WERI-Rb-1 (cell line): ENCODE results near the gene RIMS4.

Experiments
- DNase-seq: peaks from one replicate; pipeline ENCODE4 v3.0.0-alpha.2; 2020
- H3K27ac ChIP-seq: fragments of 250-450 bp; sonication (Bioruptor Pico); 2 replicates; pipeline ENCODE4 v1.5.1; 2020; ENCODE audit warnings: mild to moderate bottlenecking, moderate library complexity
- H3K27me3 ChIP-seq: fragments of 250-450 bp; sonication (Bioruptor Pico); 2 replicates; pipeline ENCODE4 v1.5.1; 2021; ENCODE audit warnings: mild to moderate bottlenecking, low read depth, moderate library complexity; ENCODE audit not compliant: insufficient read depth, severe bottlenecking
- H3K36me3 ChIP-seq: fragments of 250-450 bp; sonication (Bioruptor Pico); 2 replicates; pipeline ENCODE4 v1.5.1; 2020; ENCODE audit warnings: mild to moderate bottlenecking, moderate library complexity
- H3K4me3 ChIP-seq: 2 replicates; pipeline ENCODE4 v1.5.1; 2011; ENCODE audit warnings: low read depth, mild to moderate bottlenecking, control low read depth, low read length
- H3K9me3 ChIP-seq: fragments of 250-450 bp; sonication (Bioruptor Pico); 2 replicates; pipeline ENCODE4 v1.5.1; 2021; ENCODE audit warnings: mild to moderate bottlenecking, moderate library complexity; ENCODE audit not compliant: severe bottlenecking
- TF ChIP-seq, protein P1 (sequence below): IDR thresholded peaks from 2 replicates; pipeline ENCODE4 v1.5.1; 2011; ENCODE audit warnings: low read depth, mild to moderate bottlenecking, control low read depth, inconsistent platforms, low read length

Gene RIMS4

DNA sequence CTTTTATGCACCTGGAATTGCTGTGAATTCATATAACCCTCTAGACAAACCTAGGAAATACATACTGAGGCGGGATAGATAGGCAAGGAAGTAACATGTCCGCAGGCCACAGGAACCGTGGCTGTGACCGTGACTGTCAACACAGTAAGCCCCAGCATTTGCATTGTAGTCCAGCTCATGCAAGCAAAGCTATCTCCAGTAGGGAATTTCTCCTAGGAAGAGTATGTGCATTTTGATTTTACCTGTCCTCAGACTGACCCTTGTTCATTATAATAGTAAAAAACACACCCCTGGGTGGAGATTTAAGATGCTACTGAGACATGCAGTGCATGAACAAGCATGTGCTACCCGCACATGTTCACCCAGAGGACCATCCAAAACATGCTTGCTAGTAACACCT, 30.5 kb upstream of the RIMS4 start:
- Histone ChIP-seq H3K9me3 (no peaks in the 10 kb centered on the region), H3K27ac (no peak overlapping the region), H3K27me3 (no peaks in the 10 kb centered on the region), H3K36me3 (no peaks in the 10 kb centered on the region), H3K4me3 (no peak overlapping the region)
- TF ChIP-seq, protein P1, sequence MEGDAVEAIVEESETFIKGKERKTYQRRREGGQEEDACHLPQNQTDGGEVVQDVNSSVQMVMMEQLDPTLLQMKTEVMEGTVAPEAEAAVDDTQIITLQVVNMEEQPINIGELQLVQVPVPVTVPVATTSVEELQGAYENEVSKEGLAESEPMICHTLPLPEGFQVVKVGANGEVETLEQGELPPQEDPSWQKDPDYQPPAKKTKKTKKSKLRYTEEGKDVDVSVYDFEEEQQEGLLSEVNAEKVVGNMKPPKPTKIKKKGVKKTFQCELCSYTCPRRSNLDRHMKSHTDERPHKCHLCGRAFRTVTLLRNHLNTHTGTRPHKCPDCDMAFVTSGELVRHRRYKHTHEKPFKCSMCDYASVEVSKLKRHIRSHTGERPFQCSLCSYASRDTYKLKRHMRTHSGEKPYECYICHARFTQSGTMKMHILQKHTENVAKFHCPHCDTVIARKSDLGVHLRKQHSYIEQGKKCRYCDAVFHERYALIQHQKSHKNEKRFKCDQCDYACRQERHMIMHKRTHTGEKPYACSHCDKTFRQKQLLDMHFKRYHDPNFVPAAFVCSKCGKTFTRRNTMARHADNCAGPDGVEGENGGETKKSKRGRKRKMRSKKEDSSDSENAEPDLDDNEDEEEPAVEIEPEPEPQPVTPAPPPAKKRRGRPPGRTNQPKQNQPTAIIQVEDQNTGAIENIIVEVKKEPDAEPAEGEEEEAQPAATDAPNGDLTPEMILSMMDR: no peak
- DNase-seq: no peak

DNA sequence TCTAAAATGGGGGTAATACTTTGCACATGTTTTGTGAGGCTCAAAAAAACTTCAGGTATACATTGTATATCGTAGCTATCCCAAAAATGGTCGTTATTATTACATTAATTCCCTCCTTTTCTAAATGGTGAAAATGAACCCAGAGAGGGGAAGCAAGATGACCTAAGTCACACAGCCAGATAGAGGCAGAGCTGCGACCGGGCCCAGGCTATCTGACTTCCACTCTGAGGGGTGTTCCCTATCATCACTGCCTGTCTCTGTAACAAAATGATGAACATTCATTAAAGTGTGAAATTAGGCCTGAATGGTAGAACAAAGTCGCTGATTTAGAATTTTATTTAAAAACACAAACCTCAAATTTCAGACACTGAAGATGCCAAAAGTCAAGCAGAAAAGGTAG, 29.1 kb upstream of the RIMS4 start:
- Histone ChIP-seq H3K9me3 (no peaks in the 10 kb centered on the region), H3K36me3 (no peaks in the 10 kb centered on the region), H3K27ac (no peak overlapping the region), H3K4me3 (no peak overlapping the region), H3K27me3 (no peaks in the 10 kb centered on the region)
- DNase-seq: no peak
- TF ChIP-seq, protein P1: no peak

GRCh38 chr20:44838521-44838920, 28.2 kb upstream of the RIMS4 start:
- Histone ChIP-seq H3K36me3 (no peaks in the 10 kb centered on the region), H3K27ac (no peak overlapping the region), H3K9me3 (no peaks in the 10 kb centered on the region), H3K27me3 (no peaks in the 10 kb centered on the region), H3K4me3 (no peak overlapping the region)
- DNase-seq: no peak
- TF ChIP-seq, protein P1: no peak

- TF ChIP-seq, protein P1: no peak
- H3K27ac ChIP-seq: no peak overlapping the region
- DNase-seq: no peak
- no peak overlapping the region for H3K4me3 ChIP-seq
- H3K9me3 ChIP-seq: no peaks in the 10 kb centered on the region
- no peaks in the 10 kb centered on the region for H3K36me3 ChIP-seq
- H3K27me3 ChIP-seq: no peaks in the 10 kb centered on the region
Observed at GRCh38 chr20:44837946-44838345, 27.6 kb upstream of the RIMS4 start.

GRCh38 chr20:44836601-44837120, 26.3 kb upstream of the RIMS4 start:
- H3K27me3 ChIP-seq: no peaks in the 10 kb centered on the region

More at GRCh38 chr20:44836601-44837120, 26.3 kb upstream of the RIMS4 start:
- Histone ChIP-seq H3K9me3 (no peaks in the 10 kb centered on the region), H3K27ac (no peak overlapping the region), H3K36me3 (no peaks in the 10 kb centered on the region), H3K4me3 (no peak overlapping the region)
- TF ChIP-seq, protein P1: no peak
- DNase-seq: no peak
